ENCODE results near the gene TMEM97. TPM values are rescaled to one million over a fixed set of nuclear protein-coding genes. Genes with fewer than 3 reads are reported as not detected.

The TMEM97 gene
- total and polyA plus RNA-seq, 9 of the 15 experiments (the other 6 are each of a cell fraction or from before 2014, with no cell fraction given), result 34.6 to 121 (median 76.0) TPM

DNA sequence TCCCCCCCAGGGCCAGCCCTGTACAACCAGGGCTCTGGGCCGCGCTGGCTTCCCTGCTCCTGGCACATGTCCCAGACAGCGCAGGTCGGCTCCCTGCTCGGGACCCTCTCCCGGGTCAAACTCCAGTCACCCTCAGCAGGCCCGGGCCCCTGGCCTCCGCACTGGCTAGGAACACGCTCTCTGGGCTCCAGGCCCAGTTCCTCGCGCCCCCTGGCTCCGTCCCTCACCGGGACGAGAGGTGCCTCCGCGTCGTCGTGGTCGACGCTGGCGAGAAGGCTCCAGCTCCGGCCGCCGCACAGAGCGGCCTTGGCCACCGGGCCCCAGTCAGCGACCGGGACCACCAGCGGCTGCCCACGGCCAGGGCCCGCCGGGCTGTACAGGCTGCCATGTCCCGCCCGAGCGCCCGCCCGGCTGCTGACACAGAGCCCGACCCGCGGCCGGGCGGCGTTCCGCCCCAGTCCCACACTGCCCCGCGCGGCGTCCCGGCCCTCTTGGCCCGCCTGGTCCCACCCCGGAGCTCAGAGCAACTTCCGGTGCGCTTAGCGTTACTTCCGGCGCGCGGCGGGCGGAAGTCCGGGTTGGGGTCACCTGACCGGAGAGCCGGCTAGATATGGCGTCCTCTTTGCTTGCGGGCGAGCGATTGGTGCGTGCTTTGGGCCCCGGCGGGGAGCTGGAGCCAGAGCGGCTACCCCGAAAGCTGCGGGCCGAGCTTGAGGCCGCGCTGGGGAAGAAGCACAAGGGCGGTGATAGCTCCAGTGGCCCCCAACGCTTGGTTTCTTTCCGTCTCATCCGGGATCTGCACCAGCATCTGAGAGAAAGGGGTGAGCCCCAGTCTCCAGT lies 38.3 kb downstream of the TMEM97 start, which contains the start of gene POLDIP2:
POLDIP2 (minus strand) TSS at position 467 of the 840 bp plus-strand sequence; CDS start at position 388, 79 bp downstream.
- Histone ChIP-seq H3K36me3 (ENCODE audit: control insufficient read depth, insufficient read depth, low read length) (peaks cover 68% of the 10 kb centered on the region), H4K20me1 (replicated peaks; ENCODE audit: control insufficient read depth, insufficient read depth, low read length) (no peaks in the 10 kb centered on the region), H3K9me1 (ENCODE audit: control insufficient read depth, insufficient read depth, low read length) (no peaks in the 10 kb centered on the region), H2AFZ (ENCODE audit: low read depth, low read length) (peak within 1 kb of the TSS; percentile 96), H3K4me2 (ENCODE audit: insufficient read depth, low read length) (peak within 1 kb of the TSS; percentile 91), H3K9ac (ENCODE audit: insufficient read depth in 1 of 2, low read depth in 2 of 2, low read length in 2 of 2) (peak within 1 kb of the TSS; percentile 95 to 96), H3K4me3 (peak within 1 kb of the TSS; percentile 99), H3K27me3 (ENCODE audit: control insufficient read depth in 2 of 2, insufficient read depth in 2 of 2, low read length in 2 of 2) (no peaks in the 10 kb centered on the region), H3K4me1 (replicated peaks in 1 of 2; ENCODE audit: control insufficient read depth in 2 of 2, insufficient read depth in 2 of 2, low read length in 2 of 2) (peaks cover 5 to 10% of the 10 kb centered on the region in 2 experiments; a peak in 3 of 5 replicates), H3K9me3 (replicated peaks; ENCODE audit: control insufficient read depth, insufficient read depth, low read depth, low read length) (no peaks in the 10 kb centered on the region), H3K27ac (ENCODE audit: extremely low read depth, low read depth, low read length) (peak within 1 kb of the TSS; percentile 89), H3K79me2 (ENCODE audit: control insufficient read depth, insufficient read depth, low read length) (peaks cover 34% of the 10 kb centered on the region)
- peak; percentile 94 to 96 (median 94) for DNase-seq (ENCODE audit: extremely low read depth in 1 of 4, low spot score in 3 of 4)
- BruUV-seq (replicated peaks), result no TSS peak
- ATAC-seq, result peak; percentile 100
- ChIA-PET POLR2A (interaction anchor here (0.6 to 4.0 kb wide), 16 partner anchors 9 to 707 kb away, joined by 3 to 31 read pairs (median 4); partner anchors contain the start of genes IFT20, TNFAIP1 and VTN), CTCF (ENCODE audit: low intra/inter-chr PET ratio) (no interaction called here)
- in situ Hi-C loops (cut with MboI) (no loop called here), intact Hi-C loops (cut with micrococcal nuclease) (no loop called here)
- peak; percentile 85 for FAIRE-seq
- WGBS (ENCODE audit: insufficient coverage, low coverage, missing lambda C conversion rate), result 1% methylated on average over 54 of the region's 80 CpGs
- peak in 1 of 2 experiments; percentile 96; a peak in 2 of 4 replicates for TF ChIP-seq KDM4B (IDR thresholded peaks at IDR 0.05; ENCODE audit: borderline replicate concordance in 2 of 2, low read depth in 1 of 2)
- peak; percentile 72 for TF ChIP-seq CTBP1 (IDR thresholded peaks at IDR 0.05; ENCODE audit: borderline replicate concordance)
- TF ChIP-seq NCOA4 (IDR thresholded peaks at IDR 0.05; ENCODE audit: partially characterized antibody), result no peak
- TF ChIP-seq RAD51 (IDR thresholded peaks at IDR 0.05; ENCODE audit: borderline replicate concordance, low read depth), result peak; percentile 93
- TF ChIP-seq, protein P1, sequence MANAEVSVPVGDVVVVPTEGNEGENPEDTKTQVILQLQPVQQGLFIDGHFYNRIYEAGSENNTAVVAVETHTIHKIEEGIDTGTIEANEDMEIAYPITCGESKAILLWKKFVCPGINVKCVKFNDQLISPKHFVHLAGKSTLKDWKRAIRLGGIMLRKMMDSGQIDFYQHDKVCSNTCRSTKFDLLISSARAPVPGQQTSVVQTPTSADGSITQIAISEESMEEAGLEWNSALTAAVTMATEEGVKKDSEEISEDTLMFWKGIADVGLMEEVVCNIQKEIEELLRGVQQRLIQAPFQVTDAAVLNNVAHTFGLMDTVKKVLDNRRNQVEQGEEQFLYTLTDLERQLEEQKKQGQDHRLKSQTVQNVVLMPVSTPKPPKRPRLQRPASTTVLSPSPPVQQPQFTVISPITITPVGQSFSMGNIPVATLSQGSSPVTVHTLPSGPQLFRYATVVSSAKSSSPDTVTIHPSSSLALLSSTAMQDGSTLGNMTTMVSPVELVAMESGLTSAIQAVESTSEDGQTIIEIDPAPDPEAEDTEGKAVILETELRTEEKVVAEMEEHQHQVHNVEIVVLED (CRISPR knock-in tag; IDR thresholded peaks at IDR 0.05), result peak; percentile 65; the same call in 1 of the 2 replicates
- TF ChIP-seq MTA3 (IDR thresholded peaks at IDR 0.05; ENCODE audit: borderline replicate concordance), result 0 out of 2 replicates have a peak, but pooled peaks have one; percentile 37
- no peak for TF ChIP-seq TFAM (CRISPR knock-in tag; conservative IDR thresholded peaks at IDR 0.05)
- peak; percentile 71 to 80; a peak in 3 of 4 replicates for TF ChIP-seq MAZ (CRISPR knock-in tag; conservative IDR thresholded peaks at IDR 0.05 in 1 of 2, IDR thresholded peaks at IDR 0.05 in 1 of 2)
- TF ChIP-seq, protein P2, sequence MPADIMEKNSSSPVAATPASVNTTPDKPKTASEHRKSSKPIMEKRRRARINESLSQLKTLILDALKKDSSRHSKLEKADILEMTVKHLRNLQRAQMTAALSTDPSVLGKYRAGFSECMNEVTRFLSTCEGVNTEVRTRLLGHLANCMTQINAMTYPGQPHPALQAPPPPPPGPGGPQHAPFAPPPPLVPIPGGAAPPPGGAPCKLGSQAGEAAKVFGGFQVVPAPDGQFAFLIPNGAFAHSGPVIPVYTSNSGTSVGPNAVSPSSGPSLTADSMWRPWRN (IDR thresholded peaks at IDR 0.05; ENCODE audit: low read depth), result no peak
- TF ChIP-seq NR2F6 (CRISPR knock-in tag; IDR thresholded peaks at IDR 0.05), result no peak
- TF ChIP-seq, protein P3, sequence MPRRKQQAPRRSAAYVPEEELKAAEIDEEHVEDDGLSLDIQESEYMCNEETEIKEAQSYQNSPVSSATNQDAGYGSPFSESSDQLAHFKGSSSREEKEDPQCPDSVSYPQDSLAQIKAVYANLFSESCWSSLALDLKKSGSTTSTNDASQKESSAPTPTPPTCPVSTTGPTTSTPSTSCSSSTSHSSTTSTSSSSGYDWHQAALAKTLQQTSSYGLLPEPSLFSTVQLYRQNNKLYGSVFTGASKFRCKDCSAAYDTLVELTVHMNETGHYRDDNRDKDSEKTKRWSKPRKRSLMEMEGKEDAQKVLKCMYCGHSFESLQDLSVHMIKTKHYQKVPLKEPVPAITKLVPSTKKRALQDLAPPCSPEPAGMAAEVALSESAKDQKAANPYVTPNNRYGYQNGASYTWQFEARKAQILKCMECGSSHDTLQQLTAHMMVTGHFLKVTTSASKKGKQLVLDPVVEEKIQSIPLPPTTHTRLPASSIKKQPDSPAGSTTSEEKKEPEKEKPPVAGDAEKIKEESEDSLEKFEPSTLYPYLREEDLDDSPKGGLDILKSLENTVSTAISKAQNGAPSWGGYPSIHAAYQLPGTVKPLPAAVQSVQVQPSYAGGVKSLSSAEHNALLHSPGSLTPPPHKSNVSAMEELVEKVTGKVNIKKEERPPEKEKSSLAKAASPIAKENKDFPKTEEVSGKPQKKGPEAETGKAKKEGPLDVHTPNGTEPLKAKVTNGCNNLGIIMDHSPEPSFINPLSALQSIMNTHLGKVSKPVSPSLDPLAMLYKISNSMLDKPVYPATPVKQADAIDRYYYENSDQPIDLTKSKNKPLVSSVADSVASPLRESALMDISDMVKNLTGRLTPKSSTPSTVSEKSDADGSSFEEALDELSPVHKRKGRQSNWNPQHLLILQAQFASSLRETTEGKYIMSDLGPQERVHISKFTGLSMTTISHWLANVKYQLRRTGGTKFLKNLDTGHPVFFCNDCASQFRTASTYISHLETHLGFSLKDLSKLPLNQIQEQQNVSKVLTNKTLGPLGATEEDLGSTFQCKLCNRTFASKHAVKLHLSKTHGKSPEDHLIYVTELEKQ (CRISPR knock-in tag; IDR thresholded peaks at IDR 0.05), result 0 out of 2 replicates have a peak, but pooled peaks have one; percentile 6
- TF ChIP-seq HDAC6 (IDR thresholded peaks at IDR 0.05; ENCODE audit: low read depth, low read length), result no peak

Data from K562 (cell line).